Osteoblast (primary cell): Measurements from ENCODE around the gene DNAAF5. TPM values are rescaled to one million over a fixed set of nuclear protein-coding genes. Genes with fewer than 3 reads are reported as not detected.

Experiments used
- DNase-seq: peaks from one replicate; pipeline ENCODE4 v3.0.0; 2011; ENCODE audit warnings: low spot score, mixed read lengths; ENCODE audit not compliant: insufficient read length; ENCODE audit errors: missing footprints
- H2AFZ ChIP-seq: 2 replicates; pipeline ENCODE4 v1.6.0; 2011; ENCODE audit warnings: mild to moderate bottlenecking, low read length
- H3K27ac ChIP-seq: 2 replicates; pipeline ENCODE4 v1.5.1; 2011; ENCODE audit warnings: mild to moderate bottlenecking, low read depth, low read length, moderate library complexity
- H3K27me3 ChIP-seq: 2 replicates; pipeline ENCODE4 v1.6.0; 2012; ENCODE audit warnings: mild to moderate bottlenecking, control low read depth, inconsistent platforms, low read length, moderate library complexity; ENCODE audit not compliant: insufficient read depth
- H3K36me3 ChIP-seq: 2 replicates; pipeline ENCODE4 v1.5.1; 2011; ENCODE audit warnings: mild to moderate bottlenecking, low read length, control low read depth, moderate library complexity; ENCODE audit not compliant: insufficient read depth
- H3K4me1 ChIP-seq: 2 replicates; pipeline ENCODE4 v1.5.1; 2011; ENCODE audit warnings: mild to moderate bottlenecking, low read length, control low read depth, moderate library complexity; ENCODE audit not compliant: insufficient read depth
- H3K4me2 ChIP-seq: 2 replicates; pipeline ENCODE4 v1.6.0; 2011; ENCODE audit warnings: mild to moderate bottlenecking, low read length; ENCODE audit not compliant: insufficient read depth
- H3K4me3 ChIP-seq: fragments of 200-600 bp; sonication (generic); 3 replicates; pipeline ENCODE4 v1.5.1; 2012; ENCODE audit warnings: mild to moderate bottlenecking, low read length, inconsistent platforms; ENCODE audit not compliant: insufficient read depth
- H3K79me2 ChIP-seq: 2 replicates; pipeline ENCODE4 v1.6.0; 2012; ENCODE audit warnings: mild to moderate bottlenecking, low read length, control low read depth, inconsistent platforms; ENCODE audit not compliant: insufficient read depth
- H3K9me3 ChIP-seq: 2 replicates; pipeline ENCODE4 v1.5.1; 2011; ENCODE audit warnings: low read depth, low read length, control low read depth
- H4K20me1 ChIP-seq: 2 replicates; pipeline ENCODE4 v1.6.0; 2012; ENCODE audit warnings: mild to moderate bottlenecking, low read length, control low read depth; ENCODE audit not compliant: insufficient read depth
- CTCF ChIP-seq: IDR thresholded peaks from 2 replicates; pipeline ENCODE4 v1.5.1; 2011; ENCODE audit warnings: mild to moderate bottlenecking, low read depth, low read length, moderate library complexity; ENCODE audit errors: extremely low read depth
- total RNA-seq: library from RNA; depleted of rRNA; stranded (reverse); fragments of >200 nt; gene quantifications from 2 replicates; pipeline ENCODE4 v1.2.3, GENCODE V29; 2012

The DNAAF5 gene
- total RNA-seq, 1 donor = 22.4 TPM

GRCh38 chr7:759569-759968, 33.1 kb downstream of the DNAAF5 start:
- no peak for TF ChIP-seq CTCF
- Histone ChIP-seq H3K4me3 (no peak overlapping the region), H3K27me3 (no peaks in the 10 kb centered on the region), H3K4me1 (no peaks in the 10 kb centered on the region), H3K9me3 (no peaks in the 10 kb centered on the region), H3K79me2 (no peaks in the 10 kb centered on the region), H4K20me1 (no peaks in the 10 kb centered on the region), H2AFZ (no peak overlapping the region), H3K27ac (no peak overlapping the region), H3K4me2 (no peak overlapping the region), H3K36me3 (peaks cover 13% of the 10 kb centered on the region)
- DNase-seq = peak; percentile 14

DNA sequence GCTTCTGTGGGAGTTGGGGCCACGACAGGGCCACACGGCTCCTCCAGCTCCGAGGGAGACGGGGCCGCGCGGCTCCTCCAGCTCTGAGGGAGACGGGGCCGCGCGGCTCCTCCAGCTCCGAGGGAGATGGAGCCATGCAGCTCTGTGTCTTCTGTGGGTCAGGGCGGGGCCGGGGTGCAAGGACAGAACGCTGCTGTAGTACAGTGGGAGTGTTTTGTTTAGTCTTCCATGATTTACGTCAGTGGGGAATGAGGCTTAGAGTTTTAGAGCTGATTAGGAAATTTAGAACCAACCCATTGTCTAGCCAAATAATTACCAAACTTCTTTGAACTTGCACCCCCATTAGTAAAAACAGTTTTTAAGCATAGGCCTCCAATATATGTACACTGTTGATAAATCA, 33.5 kb downstream of the DNAAF5 start:
- no peak overlapping the region for H3K4me2 ChIP-seq
- no peaks in the 10 kb centered on the region for H3K27me3 ChIP-seq
- H3K36me3 ChIP-seq = peaks cover 11% of the 10 kb centered on the region
- no peak overlapping the region for H2AFZ ChIP-seq
- no peak overlapping the region for H3K4me3 ChIP-seq
- no peak for DNase-seq
- no peaks in the 10 kb centered on the region for H3K9me3 ChIP-seq
- H3K27ac ChIP-seq = no peak overlapping the region
- no peaks in the 10 kb centered on the region for H3K4me1 ChIP-seq
- TF ChIP-seq CTCF = no peak
- no peaks in the 10 kb centered on the region for H3K79me2 ChIP-seq
- H4K20me1 ChIP-seq = no peaks in the 10 kb centered on the region

GRCh38 chr7:761101-761500, 34.6 kb downstream of the DNAAF5 start:
- Histone ChIP-seq H3K27ac (no peak overlapping the region), H3K4me3 (no peak overlapping the region), H3K27me3 (no peaks in the 10 kb centered on the region), H4K20me1 (no peaks in the 10 kb centered on the region), H3K4me1 (no peaks in the 10 kb centered on the region), H3K79me2 (no peaks in the 10 kb centered on the region), H3K9me3 (no peaks in the 10 kb centered on the region), H3K4me2 (no peak overlapping the region), H2AFZ (no peak overlapping the region), H3K36me3 (peaks cover 17% of the 10 kb centered on the region)
- DNase-seq = no peak
- no peak for TF ChIP-seq CTCF

DNA sequence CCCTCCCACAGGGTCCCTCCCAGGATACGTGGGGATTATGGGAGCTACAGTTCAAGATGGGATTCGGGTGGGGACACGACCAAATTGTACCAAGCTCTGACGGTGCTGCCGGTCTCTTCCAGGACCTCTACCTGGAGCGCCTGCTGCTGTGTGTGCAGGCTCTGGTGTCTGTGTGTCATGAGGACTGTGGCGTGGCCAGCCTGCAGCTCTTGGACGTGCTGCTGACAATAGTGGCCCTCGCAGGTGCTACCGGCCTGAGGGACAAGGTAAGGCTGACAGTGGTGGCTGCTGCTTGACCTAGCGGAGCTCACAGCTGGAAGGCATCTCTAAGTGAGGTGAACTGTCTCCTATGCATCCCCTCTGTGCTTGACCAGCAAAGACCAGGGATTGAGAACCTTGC, 35.1 kb downstream of the DNAAF5 start:
- Histone ChIP-seq H3K27ac (no peak overlapping the region), H3K79me2 (no peaks in the 10 kb centered on the region), H3K36me3 (peaks cover 17% of the 10 kb centered on the region), H3K4me2 (no peak overlapping the region), H3K4me1 (no peaks in the 10 kb centered on the region), H3K27me3 (no peaks in the 10 kb centered on the region), H3K9me3 (no peaks in the 10 kb centered on the region), H4K20me1 (no peaks in the 10 kb centered on the region), H3K4me3 (no peak overlapping the region), H2AFZ (no peak overlapping the region)
- no peak for TF ChIP-seq CTCF
- no peak for DNase-seq
